ENCODE measurements around the gene ASF1B.

DNA sequence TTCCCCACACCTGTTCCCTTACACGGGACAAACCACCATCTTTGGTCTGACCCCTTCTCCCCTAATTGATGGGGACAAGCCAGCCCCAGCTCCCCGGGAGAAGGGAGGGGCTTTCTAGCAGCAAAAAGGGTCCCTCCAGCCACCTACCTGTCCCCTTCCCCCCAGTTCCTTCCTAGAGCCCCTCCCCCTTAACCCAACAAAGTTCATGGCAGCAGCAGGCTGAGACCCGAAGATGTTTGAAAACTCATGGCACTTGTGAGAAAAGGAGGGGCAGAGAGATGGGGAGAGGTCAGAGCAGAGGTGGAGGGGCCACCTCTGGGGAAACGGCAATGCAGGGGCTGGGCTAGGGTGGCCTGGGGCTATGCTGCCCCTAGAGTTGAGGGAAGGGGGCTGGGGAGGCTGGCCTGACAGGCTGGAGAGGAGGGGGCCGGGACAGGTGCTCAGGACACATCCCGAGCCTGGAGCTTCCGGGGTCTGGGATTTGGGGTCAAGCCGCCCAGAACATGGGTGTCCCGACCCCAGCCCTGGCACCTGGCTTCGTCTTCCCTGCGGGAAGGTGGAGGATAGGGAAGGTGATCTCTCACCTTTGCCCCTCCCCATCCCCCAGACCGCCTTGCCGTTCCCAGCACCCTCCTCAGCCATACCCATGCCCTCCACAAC is 12.5 kb upstream of the ASF1B start:
- TF ChIP-seq JUND (IDR thresholded peaks at IDR 0.05) (no peak), EGR1 (IDR thresholded peaks at IDR 0.05; ENCODE audit: low read depth) (no peak), EZH2phosphoT487 (IDR thresholded peaks at IDR 0.05; ENCODE audit: borderline replicate concordance) (no peak), POLR2A (IDR thresholded peaks at IDR 0.05; ENCODE audit: borderline replicate concordance, extremely low read depth, insufficient read depth, insufficient read length) (no peak), EZH2 (IDR thresholded peaks at IDR 0.05) (no peak), SIN3A (IDR thresholded peaks at IDR 0.05; ENCODE audit: low read depth) (no peak), REST (IDR thresholded peaks at IDR 0.05; ENCODE audit: low read depth) (no peak)
- TF ChIP-seq, protein P1, sequence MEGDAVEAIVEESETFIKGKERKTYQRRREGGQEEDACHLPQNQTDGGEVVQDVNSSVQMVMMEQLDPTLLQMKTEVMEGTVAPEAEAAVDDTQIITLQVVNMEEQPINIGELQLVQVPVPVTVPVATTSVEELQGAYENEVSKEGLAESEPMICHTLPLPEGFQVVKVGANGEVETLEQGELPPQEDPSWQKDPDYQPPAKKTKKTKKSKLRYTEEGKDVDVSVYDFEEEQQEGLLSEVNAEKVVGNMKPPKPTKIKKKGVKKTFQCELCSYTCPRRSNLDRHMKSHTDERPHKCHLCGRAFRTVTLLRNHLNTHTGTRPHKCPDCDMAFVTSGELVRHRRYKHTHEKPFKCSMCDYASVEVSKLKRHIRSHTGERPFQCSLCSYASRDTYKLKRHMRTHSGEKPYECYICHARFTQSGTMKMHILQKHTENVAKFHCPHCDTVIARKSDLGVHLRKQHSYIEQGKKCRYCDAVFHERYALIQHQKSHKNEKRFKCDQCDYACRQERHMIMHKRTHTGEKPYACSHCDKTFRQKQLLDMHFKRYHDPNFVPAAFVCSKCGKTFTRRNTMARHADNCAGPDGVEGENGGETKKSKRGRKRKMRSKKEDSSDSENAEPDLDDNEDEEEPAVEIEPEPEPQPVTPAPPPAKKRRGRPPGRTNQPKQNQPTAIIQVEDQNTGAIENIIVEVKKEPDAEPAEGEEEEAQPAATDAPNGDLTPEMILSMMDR (IDR thresholded peaks at IDR 0.05 in 2 of 3, conservative IDR thresholded peaks at IDR 0.05 in 1 of 3; ENCODE audit: borderline replicate concordance in 1 of 3, insufficient read depth in 1 of 3, low read depth in 2 of 3, low read length in 2 of 3): no peak
- TF ChIP-seq, protein P2, sequence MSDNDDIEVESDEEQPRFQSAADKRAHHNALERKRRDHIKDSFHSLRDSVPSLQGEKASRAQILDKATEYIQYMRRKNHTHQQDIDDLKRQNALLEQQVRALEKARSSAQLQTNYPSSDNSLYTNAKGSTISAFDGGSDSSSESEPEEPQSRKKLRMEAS (IDR thresholded peaks at IDR 0.05): no peak

Data from HCT116 (cell line).